GM21529 (cell line): Measurements from ENCODE around the gene ZSCAN23.

Experiments
- ATAC-seq: cut with Tn5 transposase; IDR thresholded peaks from one replicate; pipeline ENCODE4 v1.9.1; 2021; ENCODE audit not compliant: unreplicated experiment

Gene ZSCAN23

DNA sequence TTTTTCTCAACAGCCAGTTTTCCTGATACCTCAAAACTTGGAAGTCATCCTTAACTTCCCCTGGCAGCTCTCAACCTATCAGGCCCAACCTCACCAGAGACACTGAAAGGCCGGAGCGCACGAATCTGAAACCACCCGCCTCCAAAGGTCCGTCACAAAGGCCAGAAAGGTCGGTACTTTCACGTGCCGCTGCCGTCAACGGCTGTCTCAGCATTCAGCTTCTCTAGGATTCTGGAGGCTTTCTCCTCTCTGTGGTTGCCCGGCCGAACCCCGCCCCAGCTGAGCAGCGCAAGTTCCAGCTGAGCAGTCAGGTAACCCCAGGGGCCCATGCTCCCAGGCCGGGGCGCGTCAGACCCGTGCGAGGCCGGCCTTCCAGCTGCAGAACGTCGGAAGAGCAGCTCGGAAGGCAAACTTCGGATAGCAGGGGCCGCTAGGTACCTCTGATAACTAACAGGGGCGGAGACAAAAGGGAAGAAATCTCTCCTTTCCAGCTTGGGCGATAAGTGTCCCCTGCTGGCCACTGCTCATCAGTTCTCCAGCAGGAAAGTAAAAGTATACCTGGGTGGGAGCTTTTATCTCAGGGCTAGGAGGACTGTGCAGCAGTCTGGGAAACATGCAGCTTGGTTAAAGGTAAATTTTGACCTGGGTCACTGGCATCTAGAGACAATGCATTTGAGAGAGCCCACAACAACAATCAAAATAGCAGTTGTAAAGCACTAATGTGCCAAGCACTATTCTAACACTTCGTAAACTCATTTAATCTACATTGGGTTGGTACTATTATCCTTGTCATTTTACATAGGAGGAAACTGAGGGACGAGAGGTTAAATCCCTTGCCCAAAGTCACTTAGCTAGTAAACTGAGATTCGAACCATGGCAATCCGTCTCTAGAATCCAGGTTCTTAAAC, 59.8 kb downstream of the ZSCAN23 start:
- ATAC-seq, result peak; percentile 89
